Vagina (tissue), 2 donors: ENCODE results near the gene ABL1. TPM values are rescaled to one million over a fixed set of nuclear protein-coding genes. Genes with fewer than 3 reads are reported as not detected.

Experiments
- DNase-seq, 2 donors: peaks; one replicate each; pipeline ENCODE4 v3.0.0-alpha.2; 2017; ENCODE audit errors: extremely low spot score in 2 of 2
- H3K27ac ChIP-seq: fragments of 200-600 bp; sonication (generic); one replicate; pipeline ENCODE4 v1.5.1; 2019
- H3K27me3 ChIP-seq: fragments of 200-600 bp; sonication (generic); one replicate; pipeline ENCODE4 v1.5.1; 2019
- H3K36me3 ChIP-seq, 2 donors: fragments of 200-600 bp; sonication (generic); one replicate each; pipeline ENCODE4 v1.5.1; 2017 to 2019
- H3K4me1 ChIP-seq: fragments of 200-600 bp; sonication (generic); one replicate; pipeline ENCODE4 v1.5.1; 2019
- H3K4me3 ChIP-seq, 2 donors: fragments of 200-600 bp; sonication (generic); 1 replicate in 1 of 2; 2 replicates in 1 of 2; pipeline ENCODE4 v1.5.1; 2016 to 2019
- H3K9me3 ChIP-seq: fragments of 200-600 bp; sonication (generic); one replicate; pipeline ENCODE4 v1.5.1; 2019
- POLR2A ChIP-seq, 2 donors: fragments of 450-650 bp; IDR thresholded peaks; one replicate each; pipeline ENCODE4 v1.6.1; 2017; ENCODE audit warnings: antibody characterized with exemption in 2 of 2, mild to moderate bottlenecking in 2 of 2, moderate library complexity in 2 of 2
- POLR2AphosphoS5 ChIP-seq, 2 donors: sonication (generic); formaldehyde crosslinking; IDR thresholded peaks; one replicate each; pipeline ENCODE4 v1.9.0; 2017; ENCODE audit warnings: antibody characterized with exemption in 2 of 2, mild to moderate bottlenecking in 2 of 2, low read depth in 1 of 2; ENCODE audit not compliant: insufficient read depth in 1 of 2
- intact Hi-C: fragments of 100-400 bp; cut with DNase I; formaldehyde crosslinking; loops from one replicate; pipeline ENCODE4 v1.15.1; 2023
- total RNA-seq: library from RNA; depleted of rRNA; stranded (reverse); fragments of >200 nt; gene quantifications from one replicate; pipeline ENCODE4 v1.2.3, GENCODE V29; 2016
- TF ChIP-seq, protein P1 (sequence below), 3 experiments: fragments of 450-650 bp in 2 of 3; fragments of 200-600 bp in 1 of 3; sonication (generic) in 1 of 3; IDR thresholded peaks; one replicate each; pipeline ENCODE4 v1.5.1; 2017 to 2019; ENCODE audit warnings: antibody characterized with exemption in 3 of 3, mild to moderate bottlenecking in 2 of 3, moderate library complexity in 2 of 3

The ABL1 gene
- total RNA-seq, 1 donor from 2014 or later = 68.5 TPM

GRCh38 chr9:130835441-130836298 is 616 bp downstream of the ABL1 start:
- H3K36me3 ChIP-seq = no peaks in the 10 kb centered on the region
- H3K9me3 ChIP-seq = no peaks in the 10 kb centered on the region
- H3K27me3 ChIP-seq = no peaks in the 10 kb centered on the region
- H3K4me1 ChIP-seq = peaks cover 63% of the 10 kb centered on the region
- H3K27ac ChIP-seq = peak overlapping the region; percentile 91
- DNase-seq = no peak
- intact Hi-C loops = loop anchor here (2.0 kb wide), 1 partner anchor 55 kb away; no protein-coding TSS in a partner anchor
- peak overlapping the region; percentile 73 to 77 for H3K4me3 ChIP-seq
- TF ChIP-seq POLR2AphosphoS5 (IDR thresholded peaks at IDR 0.05; ENCODE audit: insufficient read depth in 1 of 2, low read depth in 1 of 2) (peak in 1 of 2 donors; percentile 61), POLR2A (IDR thresholded peaks at IDR 0.05) (no peak)
- TF ChIP-seq, protein P1, sequence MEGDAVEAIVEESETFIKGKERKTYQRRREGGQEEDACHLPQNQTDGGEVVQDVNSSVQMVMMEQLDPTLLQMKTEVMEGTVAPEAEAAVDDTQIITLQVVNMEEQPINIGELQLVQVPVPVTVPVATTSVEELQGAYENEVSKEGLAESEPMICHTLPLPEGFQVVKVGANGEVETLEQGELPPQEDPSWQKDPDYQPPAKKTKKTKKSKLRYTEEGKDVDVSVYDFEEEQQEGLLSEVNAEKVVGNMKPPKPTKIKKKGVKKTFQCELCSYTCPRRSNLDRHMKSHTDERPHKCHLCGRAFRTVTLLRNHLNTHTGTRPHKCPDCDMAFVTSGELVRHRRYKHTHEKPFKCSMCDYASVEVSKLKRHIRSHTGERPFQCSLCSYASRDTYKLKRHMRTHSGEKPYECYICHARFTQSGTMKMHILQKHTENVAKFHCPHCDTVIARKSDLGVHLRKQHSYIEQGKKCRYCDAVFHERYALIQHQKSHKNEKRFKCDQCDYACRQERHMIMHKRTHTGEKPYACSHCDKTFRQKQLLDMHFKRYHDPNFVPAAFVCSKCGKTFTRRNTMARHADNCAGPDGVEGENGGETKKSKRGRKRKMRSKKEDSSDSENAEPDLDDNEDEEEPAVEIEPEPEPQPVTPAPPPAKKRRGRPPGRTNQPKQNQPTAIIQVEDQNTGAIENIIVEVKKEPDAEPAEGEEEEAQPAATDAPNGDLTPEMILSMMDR (IDR thresholded peaks at IDR 0.05) = no peak

- no peak for DNase-seq
- Histone ChIP-seq H3K36me3 (no peaks in the 10 kb centered on the region), H3K4me3 (peak overlapping the region; percentile 73 to 77), H3K4me1 (peaks cover 62% of the 10 kb centered on the region), H3K27ac (peak overlapping the region; percentile 91), H3K9me3 (no peaks in the 10 kb centered on the region), H3K27me3 (no peaks in the 10 kb centered on the region)
- intact Hi-C loops = no loop called here
- TF ChIP-seq POLR2AphosphoS5 (IDR thresholded peaks at IDR 0.05; ENCODE audit: insufficient read depth in 1 of 2, low read depth in 1 of 2) = peak in 1 of 2 donors; percentile 7
- no peak for TF ChIP-seq POLR2A (IDR thresholded peaks at IDR 0.05)
Measured at GRCh38 chr9:130837002-130837511, 2.0 kb downstream of the ABL1 start.

- TF ChIP-seq, protein P1 (IDR thresholded peaks at IDR 0.05) = no peak
- no peak for TF ChIP-seq POLR2A (IDR thresholded peaks at IDR 0.05)
- TF ChIP-seq POLR2AphosphoS5 (IDR thresholded peaks at IDR 0.05; ENCODE audit: insufficient read depth in 1 of 2, low read depth in 1 of 2) = no peak
- Histone ChIP-seq H3K27ac (peak overlapping the region; percentile 91), H3K9me3 (no peaks in the 10 kb centered on the region), H3K4me3 (peak overlapping the region; percentile 73 to 77), H3K4me1 (peaks cover 67% of the 10 kb centered on the region), H3K36me3 (no peaks in the 10 kb centered on the region), H3K27me3 (no peaks in the 10 kb centered on the region)
- DNase-seq = no peak
- intact Hi-C loops = no loop called here
Measured at GRCh38 chr9:130837643-130838042, 2.6 kb downstream of the ABL1 start.

GRCh38 chr9:130839132-130840111 is 4.4 kb downstream of the ABL1 start:
- intact Hi-C loops = no loop called here
- no peak for DNase-seq
- TF ChIP-seq POLR2A (IDR thresholded peaks at IDR 0.05) = no peak
- H3K4me1 ChIP-seq = peaks cover 73% of the 10 kb centered on the region
- H3K4me3 ChIP-seq = peak overlapping the region; percentile 2 to 31
- peak overlapping the region; percentile 21 for H3K27ac ChIP-seq
- no peaks in the 10 kb centered on the region for H3K27me3 ChIP-seq
- no peaks in the 10 kb centered on the region for H3K9me3 ChIP-seq
- H3K36me3 ChIP-seq = no peaks in the 10 kb centered on the region

DNA sequence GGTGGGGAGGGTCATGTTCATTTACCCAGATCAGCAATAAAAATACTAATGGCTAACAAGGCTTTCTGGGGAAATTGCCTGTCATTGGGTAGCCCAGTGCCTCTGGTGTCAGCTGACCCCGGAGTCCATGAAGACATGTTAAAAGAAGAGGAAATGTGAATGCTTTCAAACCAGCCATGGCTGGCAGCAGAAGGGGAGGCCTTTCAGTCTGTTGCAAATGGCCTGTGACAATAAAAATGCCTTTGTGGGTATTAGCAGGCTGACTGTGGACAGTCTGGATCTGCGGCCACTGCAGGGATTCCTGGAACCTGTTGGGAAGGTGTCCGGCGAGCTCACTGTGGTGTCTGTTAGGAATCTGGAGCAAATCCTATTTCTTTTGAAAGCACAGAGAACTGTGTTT is 7.5 kb downstream of the ABL1 start:
- TF ChIP-seq, protein P1 (IDR thresholded peaks at IDR 0.05) = no peak
- TF ChIP-seq POLR2A (IDR thresholded peaks at IDR 0.05) (no peak), POLR2AphosphoS5 (IDR thresholded peaks at IDR 0.05; ENCODE audit: insufficient read depth in 1 of 2, low read depth in 1 of 2) (no peak)
- Histone ChIP-seq H3K36me3 (no peaks in the 10 kb centered on the region), H3K27me3 (no peaks in the 10 kb centered on the region), H3K4me3 (no peak overlapping the region), H3K9me3 (no peaks in the 10 kb centered on the region), H3K4me1 (peaks cover 90% of the 10 kb centered on the region), H3K27ac (peak overlapping the region; percentile 54)
- intact Hi-C loops = no loop called here
- DNase-seq = no peak
